Astrocyte of the spinal cord (primary cell): ENCODE data around the gene NAB2.

Source experiments
- DNase-seq: peaks from one replicate; pipeline ENCODE4 v3.0.0; 2011; ENCODE audit warnings: low read depth, low spot score
- H3K4me3 ChIP-seq: 2 replicates; pipeline ENCODE4 v1.5.1; 2011; ENCODE audit warnings: low read depth, mild to moderate bottlenecking, low read length, moderate library complexity
- CTCF ChIP-seq: IDR thresholded peaks from 2 replicates; pipeline ENCODE4 v1.5.1; 2012; ENCODE audit warnings: low read depth, mild to moderate bottlenecking, low read length, inconsistent platforms
- in situ Hi-C: cut with HindIII; loops from 2 replicates; pipeline ENCODE4 v1.10.0; 2017; ENCODE audit warnings: low sequenced_read_pairs

NAB2 gene

GRCh38 chr12:57129321-57129842 is 40.5 kb downstream of the NAB2 start:
- peak overlapping the region; percentile 88 for H3K4me3 ChIP-seq
- in situ Hi-C loops = no loop called here
- no peak for TF ChIP-seq CTCF
- no peak for DNase-seq

DNA sequence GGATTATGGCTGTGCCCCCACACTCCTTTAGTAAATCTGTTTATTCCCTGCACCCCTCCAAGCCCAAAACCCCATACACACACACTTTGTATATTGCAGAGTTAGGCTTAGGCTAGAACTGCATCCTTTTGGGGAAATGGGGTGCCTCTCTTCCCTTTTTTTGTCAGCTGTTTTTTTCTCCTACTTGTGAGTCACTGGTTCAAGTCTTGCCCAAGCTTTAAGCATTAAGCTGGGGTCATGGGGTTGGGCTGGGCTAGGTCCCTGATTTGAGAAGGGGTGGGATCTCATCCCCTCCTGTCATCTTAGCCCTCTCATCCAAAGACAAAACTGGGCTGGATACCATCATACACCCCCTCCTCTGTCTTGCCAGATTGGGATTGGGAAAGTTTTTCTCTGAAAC is 41.0 kb downstream of the NAB2 start:
- no peak for DNase-seq
- in situ Hi-C loops = loop anchor here (5.0 kb wide), 1 partner anchor 42 kb away; no protein-coding TSS in a partner anchor
- no peak for TF ChIP-seq CTCF
- peak overlapping the region; percentile 88 for H3K4me3 ChIP-seq

DNA sequence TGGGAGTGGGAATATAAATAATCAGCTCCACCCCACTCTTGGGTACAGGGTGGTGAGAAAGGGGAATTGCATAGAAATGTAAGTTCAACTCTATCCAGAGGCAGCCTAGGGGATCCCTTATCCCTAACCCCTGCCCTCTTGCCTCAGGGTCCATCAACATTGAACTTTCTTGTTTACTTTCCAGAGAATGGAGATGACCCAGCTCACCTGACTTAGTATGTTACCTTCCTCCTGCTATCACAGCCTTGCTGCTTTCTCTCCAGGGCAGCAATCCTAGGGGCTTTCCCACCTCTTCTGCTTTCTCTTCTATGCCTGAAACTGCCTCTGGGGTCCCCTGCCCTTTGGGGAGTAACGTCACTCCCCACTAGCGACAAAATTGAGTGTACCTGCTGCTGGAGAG is 42.0 kb downstream of the NAB2 start:
- no peak for DNase-seq
- H3K4me3 ChIP-seq = peak overlapping the region; percentile 88
- no peak for TF ChIP-seq CTCF
- in situ Hi-C loops = loop anchor here (5.0 kb wide), 1 partner anchor 41 kb away; no protein-coding TSS in a partner anchor

GRCh38 chr12:57131896-57132744 is 43.2 kb downstream of the NAB2 start:
- no peak for DNase-seq
- in situ Hi-C loops = loop anchor here (5.0 kb wide), 1 partner anchor 40 kb away; no protein-coding TSS in a partner anchor
- H3K4me3 ChIP-seq = peak overlapping the region; percentile 88
- no peak for TF ChIP-seq CTCF

DNA sequence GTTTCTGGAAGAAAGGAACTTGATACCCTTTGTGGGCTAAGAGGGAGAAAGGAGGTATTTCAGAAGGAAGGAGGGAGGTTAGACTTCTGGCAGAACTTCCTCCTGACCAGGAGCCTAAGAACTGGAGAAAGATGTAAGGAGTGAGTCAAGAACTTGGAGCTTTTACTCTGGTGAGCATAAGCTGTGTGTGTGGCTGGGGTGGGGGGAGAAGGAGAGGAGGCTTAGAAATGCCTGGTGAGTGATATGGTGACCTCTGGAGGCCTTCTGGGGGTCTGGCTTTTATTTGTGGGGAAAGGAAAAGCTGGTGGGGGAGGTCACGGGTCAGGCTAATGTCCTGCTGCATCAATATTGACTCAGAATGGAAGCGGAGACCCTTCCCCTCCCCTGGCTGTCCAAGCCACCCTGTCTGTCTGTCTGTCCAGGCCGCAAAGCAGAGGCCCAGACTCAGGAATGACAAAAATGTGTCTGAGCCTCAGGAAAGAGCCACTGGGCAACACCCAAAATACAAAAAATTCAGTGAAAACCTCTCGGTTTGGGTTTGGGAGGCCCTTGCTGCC is 44.2 kb downstream of the NAB2 start:
- peak overlapping the region; percentile 3 for H3K4me3 ChIP-seq
- DNase-seq = peak; percentile 59
- no peak for TF ChIP-seq CTCF
- in situ Hi-C loops = loop anchor here (5.0 kb wide), 1 partner anchor 39 kb away; no protein-coding TSS in a partner anchor

- in situ Hi-C loops = loop anchor here (5.0 kb wide), 1 partner anchor 38 kb away; no protein-coding TSS in a partner anchor
- no peak overlapping the region for H3K4me3 ChIP-seq
- no peak for DNase-seq
These were observed 45.0 kb downstream of the NAB2 start for GRCh38 chr12:57133916-57134315.

More at GRCh38 chr12:57133916-57134315, 45.0 kb downstream of the NAB2 start:
- no peak for TF ChIP-seq CTCF
